ENCODE data around the gene BICC1. TPM values are rescaled to one million over a fixed set of nuclear protein-coding genes. Genes with fewer than 3 reads are reported as not detected.
A peak's percentile ranks its signal among the peaks of the same experiment; 100 is the strongest.

The BICC1 gene
- polyA plus RNA-seq, 1 experiment: 25.6 TPM

GRCh38 chr10:58775960-58776567 lies 263.4 kb downstream of the BICC1 start:
- no peaks in the 10 kb centered on the region for H3K27me3 ChIP-seq (ENCODE audit: control insufficient read depth, insufficient read depth, low read length)
- peak overlapping the region; percentile 32 for H3K27ac ChIP-seq (ENCODE audit: low read depth, low read length)
- TF ChIP-seq, protein P1, sequence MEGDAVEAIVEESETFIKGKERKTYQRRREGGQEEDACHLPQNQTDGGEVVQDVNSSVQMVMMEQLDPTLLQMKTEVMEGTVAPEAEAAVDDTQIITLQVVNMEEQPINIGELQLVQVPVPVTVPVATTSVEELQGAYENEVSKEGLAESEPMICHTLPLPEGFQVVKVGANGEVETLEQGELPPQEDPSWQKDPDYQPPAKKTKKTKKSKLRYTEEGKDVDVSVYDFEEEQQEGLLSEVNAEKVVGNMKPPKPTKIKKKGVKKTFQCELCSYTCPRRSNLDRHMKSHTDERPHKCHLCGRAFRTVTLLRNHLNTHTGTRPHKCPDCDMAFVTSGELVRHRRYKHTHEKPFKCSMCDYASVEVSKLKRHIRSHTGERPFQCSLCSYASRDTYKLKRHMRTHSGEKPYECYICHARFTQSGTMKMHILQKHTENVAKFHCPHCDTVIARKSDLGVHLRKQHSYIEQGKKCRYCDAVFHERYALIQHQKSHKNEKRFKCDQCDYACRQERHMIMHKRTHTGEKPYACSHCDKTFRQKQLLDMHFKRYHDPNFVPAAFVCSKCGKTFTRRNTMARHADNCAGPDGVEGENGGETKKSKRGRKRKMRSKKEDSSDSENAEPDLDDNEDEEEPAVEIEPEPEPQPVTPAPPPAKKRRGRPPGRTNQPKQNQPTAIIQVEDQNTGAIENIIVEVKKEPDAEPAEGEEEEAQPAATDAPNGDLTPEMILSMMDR (IDR thresholded peaks at IDR 0.05; ENCODE audit: low read depth, low read length): no peak
- ChIA-PET CTCF (interaction anchor here (0.9 to 3.5 kb wide), 3 partner anchors 246 to 483 kb away, joined by 3 to 20 read pairs (median 10); no protein-coding TSS in a partner anchor), POLR2A (interaction anchor here (0.7 kb wide), 1 partner anchor 318 kb away, joined by 3 read pairs; no protein-coding TSS in a partner anchor)
- DNase-seq (ENCODE audit: low read depth, low spot score): peak; percentile 33
- no peak overlapping the region for H3K4me3 ChIP-seq (ENCODE audit: low read depth, low read length)
- no peaks in the 10 kb centered on the region for H3K9me3 ChIP-seq (ENCODE audit: control insufficient read depth, insufficient read depth, low read length)

DNA sequence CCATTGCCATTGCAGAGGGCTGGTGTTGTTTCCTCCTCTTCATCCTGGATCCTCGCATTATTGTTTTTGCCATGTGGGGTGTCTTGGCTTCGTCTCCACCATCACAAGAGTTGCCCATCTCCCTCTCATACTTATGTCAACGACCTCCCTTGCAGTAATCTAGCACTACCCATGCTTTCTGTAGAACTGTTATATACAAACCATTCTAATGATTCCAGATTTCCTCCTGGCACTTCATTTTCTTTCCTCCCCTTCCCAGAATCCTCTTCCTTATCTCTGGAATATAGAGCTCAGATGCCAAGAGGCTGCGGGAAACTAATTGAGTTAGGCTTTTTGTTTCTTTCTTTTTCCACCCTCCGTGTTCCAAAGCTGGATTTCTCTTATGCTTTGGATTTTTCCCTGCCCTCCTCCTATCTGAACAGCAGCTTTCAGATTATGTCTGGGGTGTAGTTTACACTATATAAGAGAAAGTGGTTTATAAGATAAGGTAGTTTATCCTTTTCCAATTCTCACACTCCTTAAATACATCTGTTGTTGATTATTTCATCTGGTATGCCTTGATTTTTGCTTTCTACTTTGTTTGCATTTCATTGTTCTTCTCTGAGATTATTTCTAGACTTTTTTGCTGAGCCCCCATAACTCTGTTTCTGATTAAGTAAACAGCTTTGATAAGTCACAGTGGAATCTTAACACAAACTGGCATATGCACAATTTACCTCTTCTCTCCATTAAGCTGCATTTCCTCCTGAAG lies 264.1 kb downstream of the BICC1 start:
- TF ChIP-seq, protein P1 (IDR thresholded peaks at IDR 0.05; ENCODE audit: low read depth, low read length): no peak

DNA sequence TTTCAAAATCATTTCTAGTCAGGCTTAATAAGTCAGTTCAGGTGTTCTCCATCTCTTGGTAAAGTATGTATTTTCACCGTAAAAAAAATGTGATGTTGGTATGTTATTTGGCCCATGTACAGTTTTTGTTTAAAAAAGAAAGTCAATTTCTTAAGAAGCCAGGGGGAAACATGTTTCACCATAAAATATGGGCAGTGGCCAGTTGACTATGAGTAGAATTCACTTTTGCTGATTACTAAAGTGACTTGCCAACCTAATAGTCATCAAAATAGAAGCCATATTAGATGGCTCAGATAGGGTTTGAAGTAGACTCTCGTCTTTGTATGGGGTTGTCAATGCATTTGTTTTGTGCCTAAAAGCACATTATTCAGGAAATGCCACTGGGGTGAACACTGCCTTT lies 266.3 kb downstream of the BICC1 start:
- H3K9me3 ChIP-seq (ENCODE audit: control insufficient read depth, insufficient read depth, low read length): no peaks in the 10 kb centered on the region
- no peak for DNase-seq (ENCODE audit: low read depth, low spot score)
- POLR2A ChIA-PET: no interaction called here
- TF ChIP-seq, protein P1 (IDR thresholded peaks at IDR 0.05; ENCODE audit: low read depth, low read length): no peak
- no peak overlapping the region for H3K4me3 ChIP-seq (ENCODE audit: low read depth, low read length)
- H3K27ac ChIP-seq (ENCODE audit: low read depth, low read length): no peak overlapping the region
- H3K27me3 ChIP-seq (ENCODE audit: control insufficient read depth, insufficient read depth, low read length): no peaks in the 10 kb centered on the region
- CTCF ChIA-PET: interaction anchor here (1.3 to 5.8 kb wide), 2 partner anchors 248 to 364 kb away, joined by 5 to 31 read pairs; no protein-coding TSS in a partner anchor

More for the DNA sequence above, 264.1 kb downstream of the BICC1 start:
- POLR2A ChIA-PET: interaction anchor here (0.7 kb wide), 1 partner anchor 318 kb away, joined by 3 read pairs; no protein-coding TSS in a partner anchor
- DNase-seq (ENCODE audit: low read depth, low spot score): no peak
- H3K27me3 ChIP-seq (ENCODE audit: control insufficient read depth, insufficient read depth, low read length): no peaks in the 10 kb centered on the region
- no peaks in the 10 kb centered on the region for H3K9me3 ChIP-seq (ENCODE audit: control insufficient read depth, insufficient read depth, low read length)
- peak overlapping the region; percentile 32 for H3K27ac ChIP-seq (ENCODE audit: low read depth, low read length)
- H3K4me3 ChIP-seq (ENCODE audit: low read depth, low read length): no peak overlapping the region
- CTCF ChIA-PET: interaction anchor here (0.8 to 3.5 kb wide), 6 partner anchors 11 to 362 kb away, joined by 3 to 20 read pairs (median 6); no protein-coding TSS in a partner anchor

- DNase-seq (ENCODE audit: low read depth, low spot score): no peak
- Histone ChIP-seq H3K27ac (ENCODE audit: low read depth, low read length) (no peak overlapping the region), H3K27me3 (ENCODE audit: control insufficient read depth, insufficient read depth, low read length) (no peaks in the 10 kb centered on the region), H3K9me3 (ENCODE audit: control insufficient read depth, insufficient read depth, low read length) (no peaks in the 10 kb centered on the region), H3K4me3 (ENCODE audit: low read depth, low read length) (no peak overlapping the region)
- CTCF ChIA-PET: interaction anchor here (1.3 to 5.8 kb wide), 2 partner anchors 249 to 365 kb away, joined by 5 to 31 read pairs; no protein-coding TSS in a partner anchor
- TF ChIP-seq, protein P1 (IDR thresholded peaks at IDR 0.05; ENCODE audit: low read depth, low read length): no peak
- POLR2A ChIA-PET: interaction anchor here (0.7 kb wide), 1 partner anchor 77 kb away, joined by 3 read pairs; no protein-coding TSS in a partner anchor
Observed at GRCh38 chr10:58779594-58779993, 266.9 kb downstream of the BICC1 start.
